Ovary (tissue), 9 donors: ENCODE results near the gene FMNL1. TPM values are rescaled to one million over a fixed set of nuclear protein-coding genes. Genes with fewer than 3 reads are reported as not detected.

Experiments
- DNase-seq, 5 donors: peaks; one replicate each; pipeline ENCODE4 v3.0.0-alpha.2; 2019 to 2020
- H3K27ac ChIP-seq, 2 donors: fragments of 200-600 bp; one replicate each; pipeline versions ENCODE4 v1.5.1 to v1.8.0; 2019 to 2022
- H3K27me3 ChIP-seq: fragments of 200-600 bp; one replicate; pipeline ENCODE4 v1.8.0; 2022
- H3K36me3 ChIP-seq: fragments of 200-600 bp; sonication (generic); one replicate; pipeline ENCODE4 v1.5.1; 2019
- H3K4me1 ChIP-seq: one replicate; pipeline ENCODE4 v1.8.1; 2013; ENCODE audit warnings: mild to moderate bottlenecking, moderate library complexity; ENCODE audit not compliant: insufficient read depth
- H3K4me3 ChIP-seq: fragments of 200-600 bp; sonication (generic); one replicate; pipeline ENCODE4 v1.5.1; 2017
- H3K9me3 ChIP-seq, 2 donors: fragments of 200-600 bp in 1 of 2; sonication (generic) in 1 of 2; one replicate each; pipeline versions ENCODE4 v1.5.1 to v1.8.1; 2013 to 2019; ENCODE audit warnings: mild to moderate bottlenecking in 1 of 2, moderate library complexity in 1 of 2
- EP300 ChIP-seq: sonication (generic); formaldehyde crosslinking; IDR thresholded peaks from one replicate; pipeline ENCODE4 v1.6.1; 2017; ENCODE audit warnings: antibody characterized with exemption
- POLR2A ChIP-seq: fragments of 450-650 bp; IDR thresholded peaks from one replicate; pipeline ENCODE4 v1.6.1; 2017; ENCODE audit warnings: antibody characterized with exemption, mild to moderate bottlenecking, moderate library complexity
- WGBS, 3 donors: extraction: QIAGEN DNeasy Blood & Tissue Kit in 1 of 3; methylation state at CpG; one replicate each; pipeline versions ENCODE4 v1.1.5 to v1.1.7; 2013 to 2017; 5-methylcytosine and 5-hydroxymethylcytosine counted together
- intact Hi-C, 4 donors: fragments of 100-400 bp; cut with DNase I; formaldehyde crosslinking; loops; one replicate each; pipeline versions ENCODE4 v1.11.0 to v1.15.1; 2022 to 2023
- polyA plus RNA-seq, 2 donors: library from polyadenylated mRNA; stranded (reverse); fragments of 200-250 nt in 1 of 2; fragments of 350-450 nt in 1 of 2; fragmentation: Illumina TruSeq in 1 of 2; extraction: RNeasy Lipid Tissue Mini Kit (QIAGEN cat#74804) in 1 of 2; gene quantifications; one replicate each; pipeline ENCODE4 v1.2.3, GENCODE V29; 2013 to 2014
- total RNA-seq, 7 donors: library from RNA; depleted of rRNA in 2 of 7; stranded (reverse); fragments of >200 nt in 2 of 7; fragmentation: NEBNext Ultra II Directional in 3 of 7; extraction: Animal tissue kit (Norgen Biotek cat#: 25700) in 3 of 7; gene quantifications; one replicate each; pipeline versions ENCODE4 v1.1.0 to v1.2.4, GENCODE V29; 2016 to 2023
- TF ChIP-seq, protein P1 (sequence below), 3 donors: fragments of 450-650 bp in 2 of 3; fragments of 200-600 bp in 1 of 3; IDR thresholded peaks; one replicate each; pipeline versions ENCODE4 v1.5.1 to v1.8.0; 2016 to 2022; ENCODE audit warnings: antibody characterized with exemption in 3 of 3, mild to moderate bottlenecking in 1 of 3
- donor health status: DM: no; HTN: no; CAD: no; lungs with moderate emphysema.
- donor health status: DM: no; HTN: no; CAD: no.
- donor health status: Bipolar disorder and iron deficiency.
- donor health status: DM: yes; HTN: yes; CAD: no.
- donor health status: DM: no; HTN: no; CAD: no.
- donor health status: DM: yes; HTN: yes; CAD: no.

Gene FMNL1
- total and polyA plus RNA-seq, 9 donors = 2.1 to 24.0 (median 6.1) TPM

DNA sequence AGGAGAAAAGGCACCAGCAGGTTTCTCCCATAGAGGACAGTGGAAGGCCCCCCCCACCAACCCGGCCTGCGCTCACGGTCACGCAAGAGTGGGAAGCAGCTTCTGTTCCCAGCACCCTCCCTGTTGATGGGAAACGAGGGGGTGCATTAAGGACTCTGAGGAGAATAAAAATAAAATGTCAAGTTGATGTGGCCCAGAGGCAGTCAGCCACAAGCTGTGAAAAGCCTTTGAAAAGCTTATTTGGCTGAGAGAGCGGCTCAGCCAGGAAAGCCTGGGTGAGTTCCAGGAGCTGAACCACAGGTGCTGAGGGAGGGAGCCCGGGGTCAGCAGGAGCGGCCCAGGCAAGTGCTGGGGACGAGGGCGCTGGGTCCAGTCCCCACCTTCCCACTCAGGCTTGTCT, 67.1 kb downstream of the FMNL1 start:
- no peak for DNase-seq
- Histone ChIP-seq H3K27me3 (no peaks in the 10 kb centered on the region), H3K4me1 (peaks cover 32% of the 10 kb centered on the region), H3K4me3 (no peak overlapping the region), H3K27ac (no peak overlapping the region), H3K36me3 (no peaks in the 10 kb centered on the region), H3K9me3 (no peaks in the 10 kb centered on the region)
- intact Hi-C loops = no loop called here
- TF ChIP-seq, protein P1, sequence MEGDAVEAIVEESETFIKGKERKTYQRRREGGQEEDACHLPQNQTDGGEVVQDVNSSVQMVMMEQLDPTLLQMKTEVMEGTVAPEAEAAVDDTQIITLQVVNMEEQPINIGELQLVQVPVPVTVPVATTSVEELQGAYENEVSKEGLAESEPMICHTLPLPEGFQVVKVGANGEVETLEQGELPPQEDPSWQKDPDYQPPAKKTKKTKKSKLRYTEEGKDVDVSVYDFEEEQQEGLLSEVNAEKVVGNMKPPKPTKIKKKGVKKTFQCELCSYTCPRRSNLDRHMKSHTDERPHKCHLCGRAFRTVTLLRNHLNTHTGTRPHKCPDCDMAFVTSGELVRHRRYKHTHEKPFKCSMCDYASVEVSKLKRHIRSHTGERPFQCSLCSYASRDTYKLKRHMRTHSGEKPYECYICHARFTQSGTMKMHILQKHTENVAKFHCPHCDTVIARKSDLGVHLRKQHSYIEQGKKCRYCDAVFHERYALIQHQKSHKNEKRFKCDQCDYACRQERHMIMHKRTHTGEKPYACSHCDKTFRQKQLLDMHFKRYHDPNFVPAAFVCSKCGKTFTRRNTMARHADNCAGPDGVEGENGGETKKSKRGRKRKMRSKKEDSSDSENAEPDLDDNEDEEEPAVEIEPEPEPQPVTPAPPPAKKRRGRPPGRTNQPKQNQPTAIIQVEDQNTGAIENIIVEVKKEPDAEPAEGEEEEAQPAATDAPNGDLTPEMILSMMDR (IDR thresholded peaks at IDR 0.05) = no peak
- TF ChIP-seq POLR2A = no peak
- no peak for TF ChIP-seq EP300
- WGBS, 3 donors = 67 to 76% (median 73%) methylated on average over 10 of the region's 10 CpGs

DNA sequence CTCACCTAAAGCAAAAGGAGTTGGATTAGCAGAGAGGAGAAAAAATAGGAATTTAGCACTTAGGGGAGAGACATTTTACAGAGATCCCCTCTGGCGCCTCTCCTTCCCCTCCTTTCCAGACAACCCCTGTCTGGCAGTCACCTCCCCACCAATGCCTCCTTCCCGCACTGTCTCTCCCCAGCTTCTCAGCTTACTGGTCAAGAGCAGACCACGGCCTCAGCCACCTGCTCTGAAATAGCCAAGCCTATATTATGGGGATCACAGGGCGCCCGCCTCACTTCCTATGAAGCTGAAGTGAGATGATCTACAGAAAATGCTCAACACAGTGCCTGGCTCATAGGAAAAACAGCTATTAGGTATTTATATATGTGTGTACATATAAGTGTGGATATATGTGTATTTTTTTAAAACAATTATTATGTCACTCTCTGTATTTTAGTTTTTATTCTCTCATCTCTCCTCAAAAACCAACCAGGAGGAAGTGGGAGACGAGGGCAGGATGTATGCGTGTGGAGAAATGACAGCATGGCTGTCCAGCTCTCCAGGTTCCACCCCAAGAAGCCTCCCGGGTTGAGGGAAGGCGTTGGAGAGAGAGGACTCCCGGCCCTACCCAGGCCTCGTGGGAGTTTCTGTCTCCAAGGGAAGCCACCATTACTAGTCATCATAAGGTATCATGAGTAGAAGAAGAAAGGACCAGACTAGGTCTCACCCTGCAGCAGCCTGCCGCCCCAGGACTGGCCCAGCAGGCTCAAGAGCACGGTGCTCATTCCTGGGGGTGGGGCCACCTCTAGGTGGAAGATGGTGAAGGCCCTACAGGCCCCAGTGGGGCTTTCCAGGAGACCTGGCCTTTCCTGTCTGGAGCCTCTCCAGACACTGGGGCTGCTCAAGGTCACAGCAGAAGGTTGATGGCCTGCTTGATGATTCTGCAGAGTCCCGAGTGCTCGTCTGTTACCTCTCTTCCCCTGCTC, 67.9 kb downstream of the FMNL1 start:
- TF ChIP-seq POLR2A (no peak), EP300 (no peak)
- TF ChIP-seq, protein P1 (IDR thresholded peaks at IDR 0.05) = no peak
- no peaks in the 10 kb centered on the region for H3K27me3 ChIP-seq
- H3K4me1 ChIP-seq = peaks cover 39% of the 10 kb centered on the region
- intact Hi-C loops = no loop called here
- no peaks in the 10 kb centered on the region for H3K9me3 ChIP-seq
- DNase-seq = no peak
- 79 to 81% (median 80%) methylated on average over 15 of the region's 15 CpGs for WGBS, 3 donors
- no peak overlapping the region for H3K4me3 ChIP-seq
- no peaks in the 10 kb centered on the region for H3K36me3 ChIP-seq
- H3K27ac ChIP-seq = no peak overlapping the region

DNA sequence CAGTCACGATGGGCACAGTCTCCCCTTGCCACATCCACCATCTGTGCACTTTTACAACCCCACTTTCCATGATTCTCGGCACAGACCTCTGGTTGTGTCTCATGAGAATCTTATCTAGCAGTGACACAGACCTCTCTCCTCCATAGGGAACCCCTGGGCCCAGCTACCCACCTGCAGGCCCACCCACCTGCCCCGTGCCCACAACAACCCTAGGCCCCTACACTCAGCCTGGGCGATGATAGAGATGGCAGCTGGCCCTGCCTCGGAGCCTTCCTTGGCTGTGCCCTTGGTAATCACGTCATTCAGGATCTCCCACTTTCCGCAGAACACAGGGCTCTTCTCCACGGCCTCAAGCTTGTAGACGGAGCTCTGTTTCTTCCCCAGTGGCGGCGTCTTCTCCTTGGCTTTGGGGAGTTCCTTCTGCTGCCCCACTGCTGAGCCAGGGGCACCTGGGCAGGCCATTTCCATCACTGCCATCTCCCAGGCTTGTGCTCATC, 68.6 kb downstream of the FMNL1 start:
- no peak for DNase-seq
- Histone ChIP-seq H3K4me3 (no peak overlapping the region), H3K27me3 (no peaks in the 10 kb centered on the region), H3K27ac (no peak overlapping the region), H3K4me1 (peaks cover 41% of the 10 kb centered on the region), H3K36me3 (no peaks in the 10 kb centered on the region), H3K9me3 (no peaks in the 10 kb centered on the region)
- WGBS, 3 donors = 92 to 95% (median 93%) methylated on average over 11 of the region's 11 CpGs
- intact Hi-C loops = no loop called here
- no peak for TF ChIP-seq EP300
- TF ChIP-seq, protein P1 (IDR thresholded peaks at IDR 0.05) = no peak
- no peak for TF ChIP-seq POLR2A

DNA sequence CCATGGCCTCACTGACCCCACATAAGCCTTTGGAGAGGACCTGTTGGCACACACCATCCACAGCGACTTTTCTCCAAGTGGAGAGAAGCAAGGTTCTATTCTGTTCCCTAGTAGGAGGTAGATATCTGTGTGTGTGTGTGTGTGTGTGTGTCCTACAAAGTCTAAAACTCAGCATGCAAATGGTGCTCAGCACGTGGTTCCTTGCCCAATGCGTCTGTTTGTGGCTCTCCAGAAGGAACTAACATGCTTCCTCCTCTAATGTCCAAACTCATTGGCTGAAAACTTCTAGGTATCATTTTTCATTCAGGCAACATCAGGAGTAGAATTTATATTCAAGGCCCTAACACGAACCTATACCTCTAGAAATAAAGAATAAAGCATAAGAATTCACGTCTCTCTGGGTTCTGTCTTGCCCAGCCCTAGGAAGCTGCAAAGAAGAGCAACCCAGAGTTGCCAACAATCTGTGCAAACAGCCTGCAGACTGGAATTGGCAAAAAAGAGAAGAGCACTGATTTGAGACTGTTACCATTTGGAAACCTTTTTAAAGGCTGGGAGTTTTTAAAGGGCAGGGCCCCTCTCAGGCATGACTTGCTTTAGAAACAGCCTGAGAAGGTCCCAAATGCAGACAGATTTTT, 69.6 kb downstream of the FMNL1 start:
- H3K27ac ChIP-seq = no peak overlapping the region
- no peaks in the 10 kb centered on the region for H3K27me3 ChIP-seq
- TF ChIP-seq, protein P1 (IDR thresholded peaks at IDR 0.05) = no peak
- no peak for TF ChIP-seq EP300
- no peak for TF ChIP-seq POLR2A
- H3K4me1 ChIP-seq = peaks cover 41% of the 10 kb centered on the region
- intact Hi-C loops = no loop called here
- H3K9me3 ChIP-seq = no peaks in the 10 kb centered on the region
- H3K36me3 ChIP-seq = no peaks in the 10 kb centered on the region
- no peak for DNase-seq
- H3K4me3 ChIP-seq = no peak overlapping the region
- 52 to 64% (median 63%) methylated on average over 5 of the region's 5 CpGs for whole genome bisulfite sequencing, 3 donors
